ENCODE data around the gene A3GALT2.

DNA sequence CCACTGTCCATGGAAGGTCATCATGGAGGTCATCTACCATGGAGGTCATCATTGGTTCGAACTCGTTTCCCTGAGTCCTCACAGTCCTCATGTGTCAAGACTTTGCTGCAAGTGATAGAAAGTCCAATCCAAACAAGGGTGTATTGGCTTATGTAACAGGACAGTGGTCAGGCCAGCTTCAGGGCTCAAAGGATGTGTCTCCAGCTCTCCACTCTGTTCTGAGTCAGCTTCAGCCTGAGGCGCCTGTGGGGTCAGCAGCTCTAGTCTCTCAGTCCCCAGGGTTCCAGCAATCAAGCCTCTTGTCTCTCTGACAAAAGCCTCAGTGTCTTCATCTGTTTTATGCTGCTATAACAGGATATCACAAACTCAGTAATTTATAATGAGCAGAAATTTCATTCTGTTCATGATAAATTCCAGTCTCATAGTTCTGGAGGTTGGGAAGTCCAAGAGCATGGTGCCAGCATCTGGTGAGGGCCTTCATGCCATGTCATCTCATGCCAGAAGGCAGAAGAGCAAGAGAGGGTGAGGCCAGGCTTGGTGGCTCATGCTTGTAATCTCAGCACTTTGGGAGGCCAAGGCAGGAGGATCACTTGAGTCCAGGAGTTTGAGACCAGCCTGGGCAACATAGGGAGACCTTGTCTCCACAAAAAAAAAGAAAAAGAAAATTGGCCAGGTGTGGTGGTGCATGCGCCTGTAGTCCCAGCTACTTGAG, 19.5 kb downstream of the A3GALT2 start:
- TF ChIP-seq, protein P1, sequence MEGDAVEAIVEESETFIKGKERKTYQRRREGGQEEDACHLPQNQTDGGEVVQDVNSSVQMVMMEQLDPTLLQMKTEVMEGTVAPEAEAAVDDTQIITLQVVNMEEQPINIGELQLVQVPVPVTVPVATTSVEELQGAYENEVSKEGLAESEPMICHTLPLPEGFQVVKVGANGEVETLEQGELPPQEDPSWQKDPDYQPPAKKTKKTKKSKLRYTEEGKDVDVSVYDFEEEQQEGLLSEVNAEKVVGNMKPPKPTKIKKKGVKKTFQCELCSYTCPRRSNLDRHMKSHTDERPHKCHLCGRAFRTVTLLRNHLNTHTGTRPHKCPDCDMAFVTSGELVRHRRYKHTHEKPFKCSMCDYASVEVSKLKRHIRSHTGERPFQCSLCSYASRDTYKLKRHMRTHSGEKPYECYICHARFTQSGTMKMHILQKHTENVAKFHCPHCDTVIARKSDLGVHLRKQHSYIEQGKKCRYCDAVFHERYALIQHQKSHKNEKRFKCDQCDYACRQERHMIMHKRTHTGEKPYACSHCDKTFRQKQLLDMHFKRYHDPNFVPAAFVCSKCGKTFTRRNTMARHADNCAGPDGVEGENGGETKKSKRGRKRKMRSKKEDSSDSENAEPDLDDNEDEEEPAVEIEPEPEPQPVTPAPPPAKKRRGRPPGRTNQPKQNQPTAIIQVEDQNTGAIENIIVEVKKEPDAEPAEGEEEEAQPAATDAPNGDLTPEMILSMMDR (IDR thresholded peaks at IDR 0.05; ENCODE audit: poor library complexity, severe bottlenecking), result no peak
- TF ChIP-seq EZH2 (IDR thresholded peaks at IDR 0.05; ENCODE audit: borderline replicate concordance, insufficient read depth, low read length, poor library complexity, severe bottlenecking) (no peak), EP300 (conservative IDR thresholded peaks at IDR 0.05; ENCODE audit: poor library complexity, severe bottlenecking) (no peak), POLR2AphosphoS5 (IDR thresholded peaks at IDR 0.05) (no peak), RAD21 (conservative IDR thresholded peaks at IDR 0.05) (no peak), SMC3 (conservative IDR thresholded peaks at IDR 0.05; ENCODE audit: poor library complexity) (no peak), MXI1 (conservative IDR thresholded peaks at IDR 0.05; ENCODE audit: poor library complexity, severe bottlenecking) (no peak), TAF1 (IDR thresholded peaks at IDR 0.05; ENCODE audit: low read depth) (no peak)
- TF ChIP-seq, protein P2, sequence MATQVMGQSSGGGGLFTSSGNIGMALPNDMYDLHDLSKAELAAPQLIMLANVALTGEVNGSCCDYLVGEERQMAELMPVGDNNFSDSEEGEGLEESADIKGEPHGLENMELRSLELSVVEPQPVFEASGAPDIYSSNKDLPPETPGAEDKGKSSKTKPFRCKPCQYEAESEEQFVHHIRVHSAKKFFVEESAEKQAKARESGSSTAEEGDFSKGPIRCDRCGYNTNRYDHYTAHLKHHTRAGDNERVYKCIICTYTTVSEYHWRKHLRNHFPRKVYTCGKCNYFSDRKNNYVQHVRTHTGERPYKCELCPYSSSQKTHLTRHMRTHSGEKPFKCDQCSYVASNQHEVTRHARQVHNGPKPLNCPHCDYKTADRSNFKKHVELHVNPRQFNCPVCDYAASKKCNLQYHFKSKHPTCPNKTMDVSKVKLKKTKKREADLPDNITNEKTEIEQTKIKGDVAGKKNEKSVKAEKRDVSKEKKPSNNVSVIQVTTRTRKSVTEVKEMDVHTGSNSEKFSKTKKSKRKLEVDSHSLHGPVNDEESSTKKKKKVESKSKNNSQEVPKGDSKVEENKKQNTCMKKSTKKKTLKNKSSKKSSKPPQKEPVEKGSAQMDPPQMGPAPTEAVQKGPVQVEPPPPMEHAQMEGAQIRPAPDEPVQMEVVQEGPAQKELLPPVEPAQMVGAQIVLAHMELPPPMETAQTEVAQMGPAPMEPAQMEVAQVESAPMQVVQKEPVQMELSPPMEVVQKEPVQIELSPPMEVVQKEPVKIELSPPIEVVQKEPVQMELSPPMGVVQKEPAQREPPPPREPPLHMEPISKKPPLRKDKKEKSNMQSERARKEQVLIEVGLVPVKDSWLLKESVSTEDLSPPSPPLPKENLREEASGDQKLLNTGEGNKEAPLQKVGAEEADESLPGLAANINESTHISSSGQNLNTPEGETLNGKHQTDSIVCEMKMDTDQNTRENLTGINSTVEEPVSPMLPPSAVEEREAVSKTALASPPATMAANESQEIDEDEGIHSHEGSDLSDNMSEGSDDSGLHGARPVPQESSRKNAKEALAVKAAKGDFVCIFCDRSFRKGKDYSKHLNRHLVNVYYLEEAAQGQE (IDR thresholded peaks at IDR 0.05; ENCODE audit: borderline replicate concordance), result no peak
